MM.1S (cell line): ENCODE measurements around the gene PPIF.

Source experiments
- DNase-seq: peaks from one replicate; pipeline ENCODE4 v3.0.0-alpha.2; 2015
- H2AFZ ChIP-seq: fragments of 300-600 bp; sonication (generic); 2 replicates; pipeline ENCODE4 v1.6.0; 2016; ENCODE audit warnings: antibody characterized with exemption, low read length
- H3F3A ChIP-seq: fragments of 300-600 bp; sonication (generic); 2 replicates; pipeline ENCODE4 v1.6.1; 2016; ENCODE audit warnings: mild to moderate bottlenecking, antibody characterized with exemption, low read length, moderate library complexity, mixed read lengths; ENCODE audit not compliant: insufficient read depth
- H3K27ac ChIP-seq: fragments of 300-600 bp; sonication (generic); 2 replicates; pipeline ENCODE4 v1.5.1; 2016; ENCODE audit warnings: mild to moderate bottlenecking, low read length
- H3K27me3 ChIP-seq: fragments of 300-600 bp; sonication (generic); replicated peaks from 2 replicates; pipeline ENCODE4 v1.6.0; 2016; ENCODE audit warnings: low read length; ENCODE audit not compliant: insufficient read depth
- H3K36me3 ChIP-seq: fragments of 300-600 bp; sonication (generic); replicated peaks from 2 replicates; pipeline ENCODE4 v1.6.1; 2016; ENCODE audit warnings: mild to moderate bottlenecking, low read length, mixed read lengths; ENCODE audit not compliant: insufficient read depth
- H3K4me1 ChIP-seq: fragments of 300-600 bp; sonication (generic); 2 replicates; pipeline ENCODE4 v1.6.1; 2016; ENCODE audit warnings: low read length, mixed read lengths
- H3K4me2 ChIP-seq: fragments of 300-600 bp; sonication (generic); 2 replicates; pipeline ENCODE4 v1.6.0; 2016; ENCODE audit warnings: low read depth, low read length
- H3K4me3 ChIP-seq: fragments of 300-600 bp; sonication (generic); 2 replicates; pipeline ENCODE4 v1.5.1; 2016; ENCODE audit warnings: low read length, mixed read lengths
- H3K79me2 ChIP-seq: fragments of 300-600 bp; sonication (generic); 2 replicates; pipeline ENCODE4 v1.6.1; 2016; ENCODE audit warnings: mixed run types, low read length, mixed read lengths
- H3K9ac ChIP-seq: fragments of 300-600 bp; sonication (generic); 2 replicates; pipeline ENCODE4 v1.6.1; 2016; ENCODE audit warnings: low read length, mixed read lengths
- H3K9me2 ChIP-seq: fragments of 300-600 bp; sonication (generic); replicated peaks from 2 replicates; pipeline ENCODE4 v1.6.1; 2016; ENCODE audit warnings: mild to moderate bottlenecking, low read length, mixed read lengths; ENCODE audit not compliant: insufficient read depth
- H3K9me3 ChIP-seq: fragments of 300-600 bp; sonication (generic); replicated peaks from 2 replicates; pipeline ENCODE4 v1.6.1; 2016; ENCODE audit warnings: mild to moderate bottlenecking, low read length, mixed read lengths; ENCODE audit not compliant: insufficient read depth
- H4K20me1 ChIP-seq: fragments of 300-600 bp; sonication (generic); 2 replicates; pipeline ENCODE4 v1.6.1; 2016; ENCODE audit warnings: mild to moderate bottlenecking, low read length, moderate library complexity, mixed read lengths; ENCODE audit not compliant: insufficient read depth
- CTCF ChIP-seq: fragments of 300-600 bp; sonication (generic); IDR thresholded peaks from 2 replicates; pipeline ENCODE4 v1.5.1; 2016; ENCODE audit warnings: antibody characterized with exemption, low read length, mixed read lengths
- EZH2 ChIP-seq: fragments of 300-600 bp; sonication (generic); optimal IDR thresholded peaks from 2 replicates; pipeline ENCODE3; 2017; ENCODE audit warnings: low read depth, mild to moderate bottlenecking, antibody characterized with exemption, low read length, mixed read lengths
- EZH2phosphoT487 ChIP-seq: fragments of 300-600 bp; sonication (generic); IDR thresholded peaks from 2 replicates; pipeline ENCODE4 v1.6.1; 2018; ENCODE audit warnings: antibody characterized with exemption, low read length

Gene PPIF

GRCh38 chr10:79376751-79377556 lies 29.7 kb downstream of the PPIF start:
- Histone ChIP-seq H3K36me3 (no peaks in the 10 kb centered on the region), H3K27me3 (no peaks in the 10 kb centered on the region), H3K4me2 (no peak overlapping the region), H3K27ac (no peak overlapping the region), H3F3A (no peaks in the 10 kb centered on the region), H3K9ac (no peak overlapping the region), H3K4me1 (peaks cover 12% of the 10 kb centered on the region), H4K20me1 (no peaks in the 10 kb centered on the region), H3K4me3 (no peak overlapping the region), H3K9me2 (no peaks in the 10 kb centered on the region), H3K79me2 (no peaks in the 10 kb centered on the region), H2AFZ (no peak overlapping the region), H3K9me3 (no peaks in the 10 kb centered on the region)
- DNase-seq: no peak
- TF ChIP-seq CTCF: no peak
- no peak for TF ChIP-seq EZH2

GRCh38 chr10:79377557-79378382 lies 30.5 kb downstream of the PPIF start:
- Histone ChIP-seq H3K79me2 (no peaks in the 10 kb centered on the region), H3K27me3 (no peaks in the 10 kb centered on the region), H3K27ac (no peak overlapping the region), H3F3A (no peaks in the 10 kb centered on the region), H3K9ac (no peak overlapping the region), H3K36me3 (no peaks in the 10 kb centered on the region), H2AFZ (no peak overlapping the region), H4K20me1 (no peaks in the 10 kb centered on the region), H3K9me2 (no peaks in the 10 kb centered on the region), H3K4me1 (peaks cover 5% of the 10 kb centered on the region), H3K4me3 (no peak overlapping the region), H3K4me2 (no peak overlapping the region), H3K9me3 (no peaks in the 10 kb centered on the region)
- DNase-seq: no peak
- TF ChIP-seq EZH2 (no peak), EZH2phosphoT487 (no peak), CTCF (no peak)

- no peaks in the 10 kb centered on the region for H3K27me3 ChIP-seq
- no peaks in the 10 kb centered on the region for H3K9me2 ChIP-seq
- H2AFZ ChIP-seq: no peak overlapping the region
- H3K36me3 ChIP-seq: no peaks in the 10 kb centered on the region
- no peak overlapping the region for H3K4me3 ChIP-seq
- TF ChIP-seq EZH2phosphoT487: no peak
- no peak for TF ChIP-seq EZH2
- TF ChIP-seq CTCF: no peak
- H3K9ac ChIP-seq: no peak overlapping the region
- no peak overlapping the region for H3K4me2 ChIP-seq
- H4K20me1 ChIP-seq: no peaks in the 10 kb centered on the region
- H3K9me3 ChIP-seq: no peaks in the 10 kb centered on the region
- no peaks in the 10 kb centered on the region for H3F3A ChIP-seq
- H3K79me2 ChIP-seq: no peaks in the 10 kb centered on the region
- DNase-seq: no peak
- H3K4me1 ChIP-seq: no peaks in the 10 kb centered on the region
- H3K27ac ChIP-seq: no peak overlapping the region
Measured at GRCh38 chr10:79378383-79378646, 31.0 kb downstream of the PPIF start.
